Stomach (tissue), 9 donors: ENCODE measurements around the gene PLEKHH1. TPM values are rescaled to one million over a fixed set of nuclear protein-coding genes. Genes with fewer than 3 reads are reported as not detected.

Source experiments
- DNase-seq, 2 donors: peaks; one replicate each; pipeline versions ENCODE4 v3.0.0 to v3.0.0-alpha.2; 2013 to 2019
- H3K27ac ChIP-seq, 5 donors: fragments of 200-600 bp in 4 of 5; sonication (generic) in 4 of 5; one replicate each; pipeline ENCODE4 v1.5.1; 2013 to 2019; ENCODE audit warnings: mild to moderate bottlenecking in 1 of 5, moderate library complexity in 1 of 5
- H3K27me3 ChIP-seq, 3 donors: fragments of 200-600 bp; sonication (generic); one replicate each; pipeline ENCODE4 v1.5.1; 2017 to 2019; ENCODE audit warnings: mixed run types in 1 of 3
- H3K36me3 ChIP-seq, 4 donors: fragments of 200-600 bp; sonication (generic); 1 replicate in 3 of 4; 2 replicates in 1 of 4; pipeline ENCODE4 v1.5.1; 2016 to 2019
- H3K4me1 ChIP-seq, 4 donors: fragments of 200-600 bp; sonication (generic); one replicate each; pipeline ENCODE4 v1.5.1; 2016 to 2019
- H3K4me3 ChIP-seq, 4 donors: fragments of 200-600 bp; sonication (generic) in 3 of 4; one replicate each; pipeline ENCODE4 v1.5.1; 2016 to 2019; ENCODE audit warnings: mild to moderate bottlenecking in 1 of 4
- H3K9me3 ChIP-seq, 4 donors: fragments of 200-600 bp; sonication (generic); one replicate each; pipeline ENCODE4 v1.5.1; 2016 to 2019
- EP300 ChIP-seq: sonication (generic); formaldehyde crosslinking; IDR thresholded peaks from one replicate; pipeline ENCODE4 v1.6.1; 2017; ENCODE audit warnings: antibody characterized with exemption
- POLR2A ChIP-seq, 4 donors: fragments of 450-650 bp; IDR thresholded peaks; one replicate each; pipeline ENCODE4 v1.6.1; 2016; ENCODE audit warnings: antibody characterized with exemption in 4 of 4, control low read depth in 2 of 4, mild to moderate bottlenecking in 1 of 4, moderate library complexity in 1 of 4
- POLR2AphosphoS5 ChIP-seq, 3 donors: sonication (generic); formaldehyde crosslinking; IDR thresholded peaks; one replicate each; pipeline ENCODE4 v1.6.1; 2016; ENCODE audit warnings: antibody characterized with exemption in 3 of 3
- WGBS, 5 donors: extraction: QIAGEN DNeasy Blood & Tissue Kit in 3 of 5; methylation state at CpG; one replicate each; pipeline versions ENCODE4 v1.1.5 to v1.1.7; 2013 to 2018; 5-methylcytosine and 5-hydroxymethylcytosine counted together
- intact Hi-C: fragments of 100-400 bp; cut with DNase I; formaldehyde crosslinking; loops from one replicate; pipeline ENCODE4 v1.15.1; 2023; ENCODE audit warnings: low total_unique reads
- polyA plus RNA-seq, 3 donors: library from polyadenylated mRNA; stranded (reverse); fragments of 200-250 nt; gene quantifications; one replicate each; pipeline ENCODE4 v1.2.3, GENCODE V29; 2013
- total RNA-seq, 5 donors: library from RNA; depleted of rRNA; stranded (reverse); fragments of >200 nt; gene quantifications; one replicate each; pipeline versions ENCODE4 v1.1.0 to v1.2.3, GENCODE V29; 2014 to 2016
- TF ChIP-seq, protein P1 (sequence below), 7 experiments: fragments of 450-650 bp in 4 of 7; fragments of 200-600 bp in 3 of 7; sonication (generic) in 3 of 7; IDR thresholded peaks; one replicate each; pipeline ENCODE4 v1.5.1; 2016 to 2019; ENCODE audit warnings: antibody characterized with exemption in 7 of 7, control low read depth in 2 of 7, mild to moderate bottlenecking in 1 of 7
- donor health status: healthy with polysubstance abuse.
- donor health status: Bipolar disorder and iron deficiency.
- donor health status: healthy.

PLEKHH1 gene
- total and polyA plus RNA-seq, 8 donors = 3.8 to 136 (median 31.4) TPM

DNA sequence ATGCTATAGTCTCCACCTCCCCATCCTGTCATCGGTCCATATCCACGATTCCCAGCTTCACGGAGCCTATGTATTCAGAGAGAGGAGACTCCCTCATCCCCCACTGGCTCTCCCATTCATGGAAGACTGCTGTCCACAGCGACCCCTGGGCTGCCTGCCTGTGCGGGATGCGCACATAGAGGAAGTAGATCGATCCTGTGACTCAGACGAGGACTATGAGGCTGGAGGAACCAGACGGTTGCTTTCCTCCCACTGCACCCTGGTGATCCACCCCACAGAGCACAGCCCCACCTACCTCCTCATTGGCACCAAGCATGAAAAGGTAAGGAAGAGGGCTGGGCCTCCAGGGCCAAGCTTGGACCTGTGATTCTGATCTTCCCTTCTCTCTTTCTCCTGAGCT, 42.6 kb downstream of the PLEKHH1 start:
- Histone ChIP-seq H3K36me3 (peaks cover 7 to 64% (median 58%) of the 10 kb centered on the region in 4 donors), H3K4me1 (no peaks in the 10 kb centered on the region), H3K9me3 (no peaks in the 10 kb centered on the region), H3K27ac (no peak overlapping the region), H3K27me3 (no peaks in the 10 kb centered on the region), H3K4me3 (no peak overlapping the region)
- TF ChIP-seq EP300 (no peak), POLR2A (IDR thresholded peaks at IDR 0.05) (no peak), POLR2AphosphoS5 (IDR thresholded peaks at IDR 0.05) (no peak)
- TF ChIP-seq, protein P1, sequence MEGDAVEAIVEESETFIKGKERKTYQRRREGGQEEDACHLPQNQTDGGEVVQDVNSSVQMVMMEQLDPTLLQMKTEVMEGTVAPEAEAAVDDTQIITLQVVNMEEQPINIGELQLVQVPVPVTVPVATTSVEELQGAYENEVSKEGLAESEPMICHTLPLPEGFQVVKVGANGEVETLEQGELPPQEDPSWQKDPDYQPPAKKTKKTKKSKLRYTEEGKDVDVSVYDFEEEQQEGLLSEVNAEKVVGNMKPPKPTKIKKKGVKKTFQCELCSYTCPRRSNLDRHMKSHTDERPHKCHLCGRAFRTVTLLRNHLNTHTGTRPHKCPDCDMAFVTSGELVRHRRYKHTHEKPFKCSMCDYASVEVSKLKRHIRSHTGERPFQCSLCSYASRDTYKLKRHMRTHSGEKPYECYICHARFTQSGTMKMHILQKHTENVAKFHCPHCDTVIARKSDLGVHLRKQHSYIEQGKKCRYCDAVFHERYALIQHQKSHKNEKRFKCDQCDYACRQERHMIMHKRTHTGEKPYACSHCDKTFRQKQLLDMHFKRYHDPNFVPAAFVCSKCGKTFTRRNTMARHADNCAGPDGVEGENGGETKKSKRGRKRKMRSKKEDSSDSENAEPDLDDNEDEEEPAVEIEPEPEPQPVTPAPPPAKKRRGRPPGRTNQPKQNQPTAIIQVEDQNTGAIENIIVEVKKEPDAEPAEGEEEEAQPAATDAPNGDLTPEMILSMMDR (IDR thresholded peaks at IDR 0.05) = no peak
- intact Hi-C loops = no loop called here
- WGBS, 5 donors = 74 to 84% (median 75%) methylated on average over 9 of the region's 9 CpGs
- DNase-seq = no peak

DNA sequence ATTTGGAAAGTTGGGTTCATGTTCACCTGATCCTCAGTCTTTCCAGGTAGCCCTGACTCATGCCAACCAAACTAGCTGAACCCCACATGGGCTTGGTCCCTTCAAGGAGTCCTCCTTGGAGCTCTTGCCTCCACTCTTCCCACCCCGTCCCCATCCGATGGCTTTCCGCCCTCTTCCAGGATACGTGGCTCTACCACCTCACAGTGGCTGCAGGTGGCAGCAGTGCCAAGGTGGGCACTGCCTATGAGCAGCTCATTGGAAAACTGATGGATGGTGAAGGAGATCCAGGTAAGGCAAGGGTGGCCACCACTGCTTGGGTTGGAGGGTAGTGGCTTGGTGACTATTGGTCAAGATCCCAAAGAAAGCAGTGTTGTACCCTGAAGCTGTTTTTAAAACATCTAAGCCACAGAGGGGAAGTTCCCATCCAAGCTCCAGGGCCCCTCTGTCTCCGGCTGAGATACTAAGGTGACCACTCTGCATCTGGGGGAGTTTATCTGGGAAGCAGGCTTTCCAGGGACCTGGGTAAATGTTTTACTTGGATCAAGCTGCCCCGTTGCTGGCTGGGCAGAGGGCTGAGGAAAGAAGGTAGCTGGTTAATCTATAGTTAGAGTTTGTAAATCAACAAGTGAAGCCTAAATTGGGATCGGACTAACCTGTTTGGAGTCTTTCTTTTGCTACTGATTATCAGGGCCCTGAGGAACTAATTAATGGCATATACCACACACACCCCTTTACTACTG, 43.3 kb downstream of the PLEKHH1 start:
- Histone ChIP-seq H3K27me3 (no peaks in the 10 kb centered on the region), H3K36me3 (peaks cover 7 to 71% (median 65%) of the 10 kb centered on the region in 4 donors), H3K4me1 (no peaks in the 10 kb centered on the region), H3K4me3 (no peak overlapping the region), H3K9me3 (no peaks in the 10 kb centered on the region), H3K27ac (no peak overlapping the region)
- intact Hi-C loops = no loop called here
- TF ChIP-seq POLR2A (IDR thresholded peaks at IDR 0.05) (no peak), POLR2AphosphoS5 (IDR thresholded peaks at IDR 0.05) (no peak), EP300 (no peak)
- TF ChIP-seq, protein P1 (IDR thresholded peaks at IDR 0.05) = no peak
- DNase-seq = no peak
- 62 to 83% (median 73%) methylated on average over 7 of the region's 7 CpGs for WGBS, 5 donors

DNA sequence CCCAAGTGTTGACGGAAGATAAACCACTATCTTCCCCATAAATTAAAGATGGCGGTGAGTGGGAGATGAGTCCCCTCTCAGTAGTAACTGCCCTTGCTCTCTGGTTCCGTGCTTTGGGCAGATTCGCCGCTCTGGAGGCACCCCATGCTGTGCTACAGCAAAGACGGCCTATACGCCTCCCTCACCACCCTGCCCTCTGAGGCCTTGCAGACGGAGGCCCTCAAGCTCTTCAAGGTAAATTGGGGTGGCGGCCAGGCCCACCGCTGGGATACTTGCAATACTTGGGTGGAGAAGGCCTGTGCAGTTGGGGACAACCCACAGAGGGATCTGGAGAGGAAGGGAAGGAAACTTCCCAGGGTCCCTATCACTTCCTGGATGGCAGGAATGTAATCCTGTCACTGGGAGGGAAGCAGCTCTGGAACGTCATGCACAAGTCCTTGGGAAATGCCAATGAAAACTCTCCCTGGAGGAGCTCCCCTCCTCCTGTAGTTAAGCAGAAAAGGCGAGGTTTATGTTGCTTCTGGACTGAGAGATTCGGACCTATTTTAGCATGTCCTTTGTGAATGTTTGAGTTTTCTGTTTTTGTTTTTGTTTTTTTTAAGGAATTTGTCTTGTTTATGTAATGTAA, 44.2 kb downstream of the PLEKHH1 start:
- no peak for DNase-seq
- 74 to 83% (median 82%) methylated on average over 9 to 13 of the region's 13 CpGs for WGBS, 5 donors

More for the DNA sequence above, 44.2 kb downstream of the PLEKHH1 start:
- peaks cover 10 to 80% (median 71%) of the 10 kb centered on the region in 4 donors for H3K36me3 ChIP-seq
- no peak overlapping the region for H3K27ac ChIP-seq
- H3K9me3 ChIP-seq = no peaks in the 10 kb centered on the region
- H3K4me1 ChIP-seq = no peaks in the 10 kb centered on the region
- no peak for TF ChIP-seq POLR2A (IDR thresholded peaks at IDR 0.05)
- TF ChIP-seq, protein P1 (IDR thresholded peaks at IDR 0.05) = no peak
- TF ChIP-seq EP300 = no peak
- TF ChIP-seq POLR2AphosphoS5 (IDR thresholded peaks at IDR 0.05) = no peak
- H3K27me3 ChIP-seq = no peaks in the 10 kb centered on the region
- no peak overlapping the region for H3K4me3 ChIP-seq
- intact Hi-C loops = no loop called here
